H9 (cell line): ENCODE measurements around the gene NLRP1. TPM values are rescaled to one million over a fixed set of nuclear protein-coding genes. Genes with fewer than 3 reads are reported as not detected.

Source experiments
- DNase-seq: peaks from one replicate; pipeline ENCODE4 v3.0.0-alpha.2; 2017
- H2AFZ ChIP-seq: one replicate; pipeline ENCODE4 v1.6.1; 2013; ENCODE audit warnings: mild to moderate bottlenecking, low read length, control low read depth, moderate library complexity
- H2AK5ac ChIP-seq: 2 replicates; pipeline ENCODE4 v1.6.1; 2013; ENCODE audit warnings: low read length, control low read depth, mixed read lengths; ENCODE audit not compliant: insufficient read length
- H2BK120ac ChIP-seq: one replicate; pipeline ENCODE4 v1.6.1; 2013; ENCODE audit warnings: low read depth, mild to moderate bottlenecking, low read length, control low read depth, inconsistent platforms; ENCODE audit not compliant: poor library complexity, severe bottlenecking
- H2BK12ac ChIP-seq: 2 replicates; pipeline ENCODE4 v1.6.1; 2013; ENCODE audit warnings: low read length, control low read depth, mixed read lengths, low read depth; ENCODE audit not compliant: insufficient read length
- H2BK15ac ChIP-seq: 2 replicates; pipeline ENCODE4 v1.6.1; 2013; ENCODE audit warnings: low read depth, low read length, control low read depth
- H2BK20ac ChIP-seq: one replicate; pipeline ENCODE4 v1.6.1; 2013; ENCODE audit warnings: low read depth, mild to moderate bottlenecking, low read length, control low read depth, inconsistent platforms; ENCODE audit not compliant: poor library complexity, severe bottlenecking
- H2BK5ac ChIP-seq: 2 replicates; pipeline ENCODE4 v1.6.1; 2013; ENCODE audit warnings: low read length, control low read depth, mixed read lengths; ENCODE audit not compliant: insufficient read length
- H3K14ac ChIP-seq: 2 replicates; pipeline ENCODE4 v1.6.1; 2013; ENCODE audit warnings: low read length, control low read depth; ENCODE audit not compliant: insufficient read depth
- H3K18ac ChIP-seq: 2 replicates; pipeline ENCODE4 v1.6.1; 2013; ENCODE audit warnings: low read depth, mild to moderate bottlenecking, mixed read lengths, low read length, control low read depth; ENCODE audit not compliant: insufficient read length
- H3K23ac ChIP-seq: 2 replicates; pipeline ENCODE4 v1.6.1; 2013; ENCODE audit warnings: low read length, control low read depth, mixed read lengths, low read depth; ENCODE audit not compliant: insufficient read length
- H3K23me2 ChIP-seq: 2 replicates; pipeline ENCODE4 v1.6.1; 2013; ENCODE audit warnings: low read depth, mild to moderate bottlenecking, mixed read lengths, low read length, control low read depth; ENCODE audit not compliant: insufficient read length, poor library complexity, severe bottlenecking
- H3K27ac ChIP-seq: 2 replicates; pipeline ENCODE4 v1.5.1; 2013; ENCODE audit warnings: low read length, control low read depth, mixed read lengths, low read depth; ENCODE audit not compliant: insufficient read length
- H3K27me3 ChIP-seq: 2 replicates; pipeline ENCODE4 v1.6.1; 2013; ENCODE audit warnings: low read length, control low read depth, inconsistent platforms; ENCODE audit not compliant: insufficient read depth
- H3K4ac ChIP-seq: 2 replicates; pipeline ENCODE4 v1.6.1; 2013; ENCODE audit warnings: low read depth, mild to moderate bottlenecking, control low read depth, inconsistent platforms, low read length, moderate library complexity
- H3K4me1 ChIP-seq: 2 replicates; pipeline ENCODE4 v1.6.1; 2013; ENCODE audit warnings: low read length, control low read depth, inconsistent platforms; ENCODE audit not compliant: insufficient read depth
- H3K4me2 ChIP-seq: 2 replicates; pipeline ENCODE4 v1.6.1; 2013; ENCODE audit warnings: low read length, control low read depth, mixed read lengths; ENCODE audit not compliant: insufficient read length, insufficient read depth
- H3K56ac ChIP-seq: 2 replicates; pipeline ENCODE4 v1.6.1; 2013; ENCODE audit warnings: low read depth, mild to moderate bottlenecking, mixed read lengths, low read length, control low read depth; ENCODE audit not compliant: insufficient read length
- H3K79me1 ChIP-seq: 2 replicates; pipeline ENCODE4 v1.6.1; 2013; ENCODE audit warnings: low read depth, mild to moderate bottlenecking, moderate library complexity, low read length, control low read depth, inconsistent platforms; ENCODE audit not compliant: insufficient read depth, poor library complexity, severe bottlenecking
- H3K79me2 ChIP-seq: 2 replicates; pipeline ENCODE4 v1.6.1; 2013; ENCODE audit warnings: low read length, control low read depth, inconsistent platforms; ENCODE audit not compliant: insufficient read depth
- H3K9ac ChIP-seq: 2 replicates; pipeline ENCODE4 v1.6.1; 2013; ENCODE audit warnings: low read length, control low read depth, mixed read lengths; ENCODE audit not compliant: insufficient read length; ENCODE audit errors: extremely low read depth
- H3K9me3 ChIP-seq: one replicate; pipeline ENCODE4 v1.6.1; 2013; ENCODE audit warnings: low read depth, low read length, inconsistent platforms; ENCODE audit not compliant: control insufficient read depth
- H3T11ph ChIP-seq: one replicate; pipeline ENCODE4 v1.6.1; 2013; ENCODE audit warnings: mild to moderate bottlenecking, low read length, control low read depth, inconsistent platforms
- H4K20me1 ChIP-seq: one replicate; pipeline ENCODE4 v1.6.1; 2013; ENCODE audit not compliant: control insufficient read depth, insufficient read length, insufficient read depth
- H4K5ac ChIP-seq: 2 replicates; pipeline ENCODE4 v1.6.1; 2013; ENCODE audit warnings: low read depth, mild to moderate bottlenecking, mixed read lengths, low read length, control low read depth; ENCODE audit not compliant: insufficient read length
- H4K8ac ChIP-seq: replicated peaks from 2 replicates; pipeline ENCODE4 v1.6.1; 2013; ENCODE audit warnings: low read length, control low read depth, mixed read lengths, low read depth; ENCODE audit not compliant: insufficient read length
- H4K91ac ChIP-seq: 2 replicates; pipeline ENCODE4 v1.6.1; 2013; ENCODE audit warnings: low read depth, mild to moderate bottlenecking, moderate library complexity, mixed read lengths, low read length, control low read depth; ENCODE audit not compliant: insufficient read length
- H3K27ac Mint-ChIP-seq, 3 experiments: 2 replicates in 2 of 3; 3 replicates in 1 of 3; pipeline ENCODE4 v1.8.0; 2020 to 2021; ENCODE audit warnings: mixed read lengths in 3 of 3, mild to moderate bottlenecking in 1 of 3, moderate library complexity in 1 of 3
- H3K27me3 Mint-ChIP-seq: 2 replicates; pipeline ENCODE4 v1.8.0; 2021; ENCODE audit warnings: low read depth, mild to moderate bottlenecking, moderate library complexity, mixed read lengths
- H3K36me3 Mint-ChIP-seq, 3 experiments: 2 replicates in 2 of 3; 3 replicates in 1 of 3; pipeline ENCODE4 v1.8.0; 2020 to 2021; ENCODE audit warnings: low read depth in 3 of 3, mixed read lengths in 3 of 3; ENCODE audit not compliant: insufficient read depth in 1 of 3
- H3K4me1 Mint-ChIP-seq, 2 experiments: 2 replicates each; pipeline ENCODE4 v1.8.0; 2020; ENCODE audit warnings: mixed read lengths in 2 of 2
- H3K4me3 Mint-ChIP-seq, 2 experiments: 2 replicates in 1 of 2; 3 replicates in 1 of 2; pipeline ENCODE4 v1.8.0; 2020 to 2021; ENCODE audit warnings: mild to moderate bottlenecking in 2 of 2, mixed read lengths in 2 of 2, moderate library complexity in 1 of 2
- H3K9me3 Mint-ChIP-seq, 2 experiments: 2 replicates in 1 of 2; 3 replicates in 1 of 2; pipeline ENCODE4 v1.8.0; 2020; ENCODE audit warnings: mild to moderate bottlenecking in 2 of 2, mixed read lengths in 2 of 2, moderate library complexity in 1 of 2
- CTCF ChIP-seq: fragments of 200-600 bp; sonication (generic); conservative IDR thresholded peaks from 3 replicates; pipeline ENCODE4 v1.8.0; 2021; ENCODE audit warnings: antibody characterized with exemption, mild to moderate bottlenecking
- WGBS: extraction: QIAGEN DNeasy Blood & Tissue Kit; methylation state at CpG from one replicate; pipeline ENCODE4 v1.1.7; 2013; ENCODE audit warnings: missing lambda C conversion rate, low lambda C conversion rate, mixed read lengths; ENCODE audit not compliant: insufficient read length; ENCODE audit errors: extremely low coverage; 5-methylcytosine and 5-hydroxymethylcytosine counted together
- total RNA-seq: library from RNA; stranded (reverse); gene quantifications from 2 replicates; pipeline ENCODE4 v1.2.1, GENCODE V29; 2021

The NLRP1 gene
- total RNA-seq, 1 experiment from 2014 or later = 12.1 TPM

GRCh38 chr17:5464717-5465507 is 119.4 kb downstream of the NLRP1 start:
- no peak overlapping the region for H3K4me2 ChIP-seq
- H2AK5ac ChIP-seq = no peak overlapping the region
- H3K23me2 ChIP-seq = peaks cover 10% of the 10 kb centered on the region
- H3K27me3 ChIP-seq = no peaks in the 10 kb centered on the region
- H3K4me1 ChIP-seq = no peaks in the 10 kb centered on the region
- peaks cover 22 to 23% of the 10 kb centered on the region in 2 experiments for H3K4me1 Mint-ChIP-seq
- H2BK5ac ChIP-seq = no peak overlapping the region
- no peak overlapping the region for H3T11ph ChIP-seq
- no peak overlapping the region for H3K18ac ChIP-seq
- no peak overlapping the region for H2BK120ac ChIP-seq
- no peak overlapping the region for H2AFZ ChIP-seq
- H3K36me3 Mint-ChIP-seq = peaks cover 25 to 48% (median 35%) of the 10 kb centered on the region in 3 experiments; a peak in 6 of 7 replicates
- H3K27me3 Mint-ChIP-seq = no peaks in the 10 kb centered on the region; the same call in 1 of the 2 replicates
- peaks cover 2% of the 10 kb centered on the region for H3K79me1 ChIP-seq
- H3K9me3 Mint-ChIP-seq = no peaks in the 10 kb centered on the region
- no peak overlapping the region for H3K56ac ChIP-seq
- H2BK20ac ChIP-seq = no peak overlapping the region
- no peaks in the 10 kb centered on the region for H4K20me1 ChIP-seq
- WGBS = no CpG with 5 or more reads among the region's 10 CpGs
- H3K27ac Mint-ChIP-seq = peak overlapping the region in 1 of 3 experiments; percentile 53; a peak in 2 of 7 replicates
- H2BK15ac ChIP-seq = no peak overlapping the region
- no peak overlapping the region for H2BK12ac ChIP-seq
- no peak overlapping the region for H4K8ac ChIP-seq
- H4K91ac ChIP-seq = no peak overlapping the region
- no peak for TF ChIP-seq CTCF
- H3K9me3 ChIP-seq = no peaks in the 10 kb centered on the region
- H3K4me3 Mint-ChIP-seq = peak overlapping the region in 1 of 2 experiments; percentile 28; a peak in 1 of 5 replicates
- H3K27ac ChIP-seq = no peak overlapping the region
- no peak overlapping the region for H3K23ac ChIP-seq
- no peak overlapping the region for H3K4ac ChIP-seq
- DNase-seq = no peak
- peaks cover 55% of the 10 kb centered on the region for H3K79me2 ChIP-seq
- no peak overlapping the region for H3K9ac ChIP-seq
- H3K14ac ChIP-seq = no peak overlapping the region
- no peak overlapping the region for H4K5ac ChIP-seq

Other genes with a start within 250 kb of the NLRP1 start
- 96.5 and 98.2 TPM in 2 replicates for gene NUP88, start 164.8 kb downstream of the NLRP1 start, total RNA-seq
- 78.9 and 81.9 TPM in 2 replicates for gene RPAIN, start 164.3 kb downstream of the NLRP1 start, total RNA-seq
- gene C1QBP, start 145.4 kb downstream of the NLRP1 start, total RNA-seq = 390 and 395 TPM in 2 replicates
- 66.7 and 69.9 TPM in 2 replicates for gene DHX33, start 115.5 kb downstream of the NLRP1 start, total RNA-seq
- gene DERL2, start 98.3 kb downstream of the NLRP1 start, total RNA-seq = 83.2 and 85.6 TPM in 2 replicates
- 28.6 and 30.7 TPM in 2 replicates for gene MIS12, start 97.9 kb downstream of the NLRP1 start, total RNA-seq